ENCODE measurements around the gene LILRB1. TPM values are rescaled to one million over a fixed set of nuclear protein-coding genes. Genes with fewer than 3 reads are reported as not detected.
"Not testable (repeated sequence)": the region's sequence is repeated elsewhere in the genome, so short reads cannot be mapped to it uniquely, and the experiment has no call there.

The LILRB1 gene
- not detected in 2 replicates for polyA plus RNA-seq (2012; rRNA removed)
- polyA plus RNA-seq (2012; cell fraction: cytosol; rRNA removed) = not detected in 2 replicates
- not detected in 2 replicates for polyA plus RNA-seq (2012; cell fraction: nucleus; rRNA removed)

- H3K4me1 ChIP-seq (ENCODE audit: control insufficient read depth in 1 of 2, insufficient read depth in 2 of 2, low read depth in 1 of 2, low read length in 1 of 2); H4K20me1 ChIP-seq (ENCODE audit: insufficient read depth); H3K79me2 ChIP-seq (ENCODE audit: insufficient read depth); H3K9me3 ChIP-seq; POLR2A ChIA-PET; DNase-seq; H3K4me2 ChIP-seq; H3K4me3 ChIP-seq (ENCODE audit: low read depth in 2 of 2, low read length in 1 of 2); H2AFZ ChIP-seq (ENCODE audit: low read depth); H3K9me2 ChIP-seq; H3F3A ChIP-seq (replicated peaks; ENCODE audit: insufficient read depth); H3K9ac ChIP-seq; H3K27ac ChIP-seq (ENCODE audit: low read depth in 2 of 2, low read length in 1 of 2); H3K36me3 ChIP-seq (replicated peaks in 1 of 2; ENCODE audit: control insufficient read depth in 1 of 2, insufficient read depth in 2 of 2, low read length in 1 of 2): not testable (repeated sequence)
- H3K27me3 ChIP-seq (ENCODE audit: insufficient read depth) = peaks cover 59% of the 10 kb centered on the region
- CTCF ChIA-PET = interaction anchor here (2.0 kb wide), 1 partner anchor 23 kb away, joined by 6 read pairs; no protein-coding TSS in a partner anchor
- under 1% methylated on average over 9 of the region's 9 CpGs for WGBS (ENCODE audit: low lambda C conversion rate)
Observed at GRCh38 chr19:54630262-54630661, at the start of gene LILRB1. LILRB1 (plus strand) TSS chr19:54630484; CDS start chr19:54631074, 590 bp downstream.

DNA sequence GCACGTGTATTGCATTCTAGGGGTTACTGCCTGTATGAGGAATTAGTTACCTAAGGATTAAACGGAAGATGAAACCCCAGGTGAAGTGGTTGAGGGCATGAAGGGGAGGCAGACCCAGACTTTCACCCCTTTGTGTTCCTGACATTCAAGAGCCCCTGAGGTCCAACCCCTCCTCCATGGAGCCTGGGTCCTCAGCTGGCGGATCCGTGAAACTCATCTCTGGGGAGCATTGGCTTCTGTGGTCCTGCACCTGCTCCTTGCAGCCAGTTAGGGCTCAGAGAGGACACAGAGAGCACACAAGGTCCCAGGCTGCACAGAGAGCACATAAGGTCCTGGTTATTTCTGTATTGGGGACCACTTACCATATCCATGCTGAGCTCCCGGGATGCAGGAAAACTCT, 43.9 kb upstream of the LILRB1 start:
- no peak overlapping the region for H3K9ac ChIP-seq
- 0% methylated on average over 4 of the region's 5 CpGs for WGBS (ENCODE audit: low lambda C conversion rate)
- H3F3A ChIP-seq (replicated peaks; ENCODE audit: insufficient read depth) = no peaks in the 10 kb centered on the region
- ChIA-PET CTCF (no interaction called here), POLR2A (no interaction called here)
- TF ChIP-seq SIN3A (IDR thresholded peaks at IDR 0.05; ENCODE audit: borderline replicate concordance, low read depth, low read length) = no peak
- no peak for TF ChIP-seq FOXJ3 (CRISPR knock-in tag; IDR thresholded peaks at IDR 0.05)
- no peak for TF ChIP-seq FOXM1 (IDR thresholded peaks at IDR 0.05; ENCODE audit: low read depth)
- no peak for TF ChIP-seq RXRA (IDR thresholded peaks at IDR 0.05; ENCODE audit: borderline replicate concordance, low read depth)
- TF ChIP-seq TCF12 (IDR thresholded peaks at IDR 0.05) = no peak
- TF ChIP-seq FOSL2 (IDR thresholded peaks at IDR 0.05; ENCODE audit: borderline replicate concordance, low read depth) = no peak
- TF ChIP-seq EP300 (IDR thresholded peaks at IDR 0.05; ENCODE audit: borderline replicate concordance in 1 of 2, low read depth in 1 of 2, low read length in 1 of 2) = no peak
- no peak for TF ChIP-seq RCOR1 (IDR thresholded peaks at IDR 0.05; ENCODE audit: low read length)
- TF ChIP-seq YY1 (IDR thresholded peaks at IDR 0.05; ENCODE audit: low read depth) = no peak
- no peak for TF ChIP-seq TAF1 (IDR thresholded peaks at IDR 0.05; ENCODE audit: borderline replicate concordance, low read depth, low read length)
- no peak for TF ChIP-seq IRF3 (IDR thresholded peaks at IDR 0.05; ENCODE audit: low read depth, low read length)
- H3K79me2 ChIP-seq (ENCODE audit: insufficient read depth) = no peaks in the 10 kb centered on the region
- H3K27ac ChIP-seq (ENCODE audit: low read depth in 2 of 2, low read length in 1 of 2) = no peak overlapping the region
- no peaks in the 10 kb centered on the region for H3K4me1 ChIP-seq (ENCODE audit: control insufficient read depth in 1 of 2, insufficient read depth in 2 of 2, low read depth in 1 of 2, low read length in 1 of 2)
- no peaks in the 10 kb centered on the region for H3K36me3 ChIP-seq (replicated peaks in 1 of 2; ENCODE audit: control insufficient read depth in 1 of 2, insufficient read depth in 2 of 2, low read length in 1 of 2)
- no peak for DNase-seq
- peaks cover 16% of the 10 kb centered on the region; the same call in 1 of the 2 replicates for H3K27me3 ChIP-seq (ENCODE audit: insufficient read depth)
- H4K20me1 ChIP-seq (ENCODE audit: insufficient read depth) = no peaks in the 10 kb centered on the region
- no peak overlapping the region for H3K4me2 ChIP-seq
- H3K9me2 ChIP-seq = no peaks in the 10 kb centered on the region
- no peak overlapping the region for H2AFZ ChIP-seq (ENCODE audit: low read depth)
- H3K4me3 ChIP-seq (ENCODE audit: low read depth in 2 of 2, low read length in 1 of 2) = no peak overlapping the region
- no peaks in the 10 kb centered on the region for H3K9me3 ChIP-seq

GRCh38 chr19:54587026-54587425, 43.3 kb upstream of the LILRB1 start:
- Histone ChIP-seq H3K4me2 (no peak overlapping the region), H3K79me2 (ENCODE audit: insufficient read depth) (no peaks in the 10 kb centered on the region), H3K9me2 (no peaks in the 10 kb centered on the region), H3K27ac (ENCODE audit: low read depth in 2 of 2, low read length in 1 of 2) (no peak overlapping the region), H3K9ac (no peak overlapping the region), H3K4me3 (ENCODE audit: low read depth in 2 of 2, low read length in 1 of 2) (no peak overlapping the region), H3K36me3 (replicated peaks in 1 of 2; ENCODE audit: control insufficient read depth in 1 of 2, insufficient read depth in 2 of 2, low read length in 1 of 2) (no peaks in the 10 kb centered on the region), H3K4me1 (ENCODE audit: control insufficient read depth in 1 of 2, insufficient read depth in 2 of 2, low read depth in 1 of 2, low read length in 1 of 2) (no peaks in the 10 kb centered on the region), H3F3A (replicated peaks; ENCODE audit: insufficient read depth) (no peaks in the 10 kb centered on the region), H4K20me1 (ENCODE audit: insufficient read depth) (no peaks in the 10 kb centered on the region), H2AFZ (ENCODE audit: low read depth) (no peak overlapping the region), H3K27me3 (ENCODE audit: insufficient read depth) (peaks cover 16% of the 10 kb centered on the region; the same call in 1 of the 2 replicates), H3K9me3 (no peaks in the 10 kb centered on the region)
- WGBS (ENCODE audit: low lambda C conversion rate) = 0% methylated on average over 6 of the region's 7 CpGs
- POLR2A ChIA-PET = no interaction called here
- TF ChIP-seq TCF12 (IDR thresholded peaks at IDR 0.05) (no peak), YY1 (IDR thresholded peaks at IDR 0.05; ENCODE audit: low read depth) (no peak), POLR2AphosphoS5 (IDR thresholded peaks at IDR 0.05; ENCODE audit: low read depth, low read length) (no peak), RFX5 (IDR thresholded peaks at IDR 0.05; ENCODE audit: low read length) (no peak)
- no peak for DNase-seq
- CTCF ChIA-PET = no interaction called here

DNA sequence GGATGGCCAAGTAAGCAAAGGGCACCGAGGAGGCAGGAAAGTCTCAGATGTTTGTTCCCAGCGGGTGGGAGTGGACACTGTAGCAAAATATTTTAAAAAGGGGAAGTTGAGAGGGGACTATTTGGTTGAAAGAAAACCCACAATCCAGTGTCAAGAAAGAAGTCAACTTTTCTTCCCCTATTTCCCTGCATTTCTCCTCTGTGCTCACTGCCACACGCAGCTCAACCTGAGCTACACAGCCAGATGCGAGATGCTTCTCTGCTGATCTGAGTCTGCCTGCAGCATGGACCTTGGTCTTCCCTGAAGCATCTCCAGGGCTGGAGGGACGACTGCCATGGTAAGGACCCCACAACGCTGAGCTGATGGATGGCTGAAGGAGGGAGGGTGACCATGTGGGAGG, 36.8 kb upstream of the LILRB1 start, which contains the start of gene LILRA1:
Gene LILRA1, plus strand, starts transcription at position 188 of the 400 bp plus-strand sequence. CDS start 613 bp downstream, outside the sequence.
- H3K4me1 ChIP-seq (ENCODE audit: control insufficient read depth in 1 of 2, insufficient read depth in 2 of 2, low read depth in 1 of 2, low read length in 1 of 2); H3K36me3 ChIP-seq (replicated peaks in 1 of 2; ENCODE audit: control insufficient read depth in 1 of 2, insufficient read depth in 2 of 2, low read length in 1 of 2); H3K4me3 ChIP-seq (ENCODE audit: low read depth in 2 of 2, low read length in 1 of 2); DNase-seq; CTCF ChIA-PET; H2AFZ ChIP-seq (ENCODE audit: low read depth); H3K9ac ChIP-seq; H3K9me2 ChIP-seq; POLR2A ChIA-PET; H3K27ac ChIP-seq (ENCODE audit: low read depth in 2 of 2, low read length in 1 of 2); H4K20me1 ChIP-seq (ENCODE audit: insufficient read depth); H3K9me3 ChIP-seq; H3K79me2 ChIP-seq (ENCODE audit: insufficient read depth); H3F3A ChIP-seq (replicated peaks; ENCODE audit: insufficient read depth); H3K4me2 ChIP-seq: not testable (repeated sequence)
- H3K27me3 ChIP-seq (ENCODE audit: insufficient read depth) = peaks cover 26% of the 10 kb centered on the region; the same call in 1 of the 2 replicates
- WGBS (ENCODE audit: low lambda C conversion rate) = 0% methylated on average over 6 of the region's 6 CpGs

All from SK-N-SH (cell line).